Lower lobe of right lung (tissue), 2 donors: Measurements from ENCODE around the gene DMD. TPM values are rescaled to one million over a fixed set of nuclear protein-coding genes. Genes with fewer than 3 reads are reported as not detected.

ENCODE experiments used
- ATAC-seq, 2 donors: fragments of 200-7000 bp; cut with Tn5 transposase; one replicate each; pipeline ENCODE4 v1.9.1; 2020 to 2022; ENCODE audit warnings: mild to moderate bottlenecking in 2 of 2, moderate library complexity in 2 of 2
- DNase-seq: peaks from one replicate; pipeline ENCODE4 v3.0.0-alpha.2; 2020
- H3K27ac ChIP-seq: fragments of 200-600 bp; one replicate; pipeline ENCODE4 v1.8.0; 2022
- H3K27me3 ChIP-seq: fragments of 200-600 bp; one replicate; pipeline ENCODE4 v1.8.0; 2022; ENCODE audit warnings: low read depth
- H3K36me3 ChIP-seq: fragments of 200-600 bp; one replicate; pipeline ENCODE4 v1.8.0; 2022; ENCODE audit warnings: mild to moderate bottlenecking
- H3K4me1 ChIP-seq: fragments of 200-600 bp; one replicate; pipeline ENCODE4 v1.8.0; 2022
- H3K4me3 ChIP-seq: fragments of 200-600 bp; one replicate; pipeline ENCODE4 v1.8.0; 2022; ENCODE audit warnings: mild to moderate bottlenecking
- H3K9me3 ChIP-seq: fragments of 200-600 bp; one replicate; pipeline ENCODE4 v1.8.0; 2022
- CTCF ChIP-seq: fragments of 200-600 bp; IDR thresholded peaks from one replicate; pipeline ENCODE4 v1.8.0; 2022; ENCODE audit warnings: antibody characterized with exemption, mild to moderate bottlenecking
- intact Hi-C: fragments of 100-400 bp; cut with DNase I; formaldehyde crosslinking; loops from one replicate; pipeline ENCODE4 v1.11.0; 2022
- total RNA-seq: library from RNA; stranded (reverse); fragmentation: NEBNext Ultra II Directional; extraction: Animal tissue kit (Norgen Biotek cat#: 25700); gene quantifications from one replicate; pipeline ENCODE4 v1.2.1, GENCODE V29; 2021
- donor health status: DM: no; HTN: yes; CAD: no; lungs with severe emphysema.

Gene DMD
- total RNA-seq, 1 donor from 2014 or later, result 29.4 TPM

DNA sequence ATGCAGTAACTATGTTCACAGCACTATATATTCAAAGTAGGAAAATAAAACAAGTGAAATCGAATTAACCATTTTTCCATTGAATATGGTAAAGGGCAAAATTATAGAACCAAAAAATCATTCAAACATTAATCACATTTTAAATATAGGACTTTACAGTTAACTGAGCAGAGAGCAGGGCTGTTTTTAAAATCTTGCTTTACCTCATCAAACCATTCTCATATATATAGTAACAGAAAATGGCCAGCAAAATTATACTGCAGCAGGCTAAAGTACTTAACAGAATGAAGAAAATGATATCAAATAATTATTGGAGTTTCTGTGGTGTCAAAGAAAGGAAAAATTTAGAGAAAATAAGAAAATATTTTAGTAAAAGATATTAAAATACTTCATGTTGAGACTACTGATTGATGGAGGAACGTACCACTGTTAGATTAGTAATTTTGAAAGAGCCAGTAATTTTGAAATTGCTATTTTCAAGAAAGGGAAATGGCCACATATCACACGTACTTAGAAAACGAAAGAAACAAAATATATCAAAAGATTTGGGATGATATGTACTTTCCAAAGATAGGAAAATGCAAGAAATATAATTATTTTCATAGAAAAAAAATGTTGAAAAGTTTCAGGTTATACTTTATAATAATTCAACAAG is 813.7 kb downstream of the DMD start:
- intact Hi-C loops, result no loop called here
- Histone ChIP-seq H3K9me3 (no peaks in the 10 kb centered on the region), H3K27me3 (no peaks in the 10 kb centered on the region), H3K27ac (no peak overlapping the region), H3K4me3 (no peak overlapping the region), H3K36me3 (no peaks in the 10 kb centered on the region), H3K4me1 (no peaks in the 10 kb centered on the region)
- ATAC-seq, result no peak
- no peak for DNase-seq
- TF ChIP-seq CTCF, result no peak

DNA sequence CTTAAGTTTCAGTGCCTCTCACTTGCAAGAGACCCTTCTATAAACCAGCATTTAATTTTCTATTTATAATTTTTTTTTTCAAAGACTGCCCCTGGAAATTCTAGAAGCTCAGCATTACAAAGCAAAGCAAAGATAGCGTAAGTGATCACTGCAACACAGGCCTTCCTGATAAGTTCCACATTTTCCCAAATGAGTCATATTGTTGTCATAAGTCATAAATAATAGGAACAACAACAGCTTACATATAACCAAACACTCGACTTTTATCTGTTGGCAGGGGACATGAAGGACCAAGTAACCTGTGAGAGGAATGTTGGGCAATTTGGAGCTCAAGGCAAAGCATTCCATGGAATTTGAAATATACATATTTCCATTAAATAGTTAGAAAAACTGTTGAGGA is 815.5 kb downstream of the DMD start:
- DNase-seq, result no peak
- H3K9me3 ChIP-seq, result no peaks in the 10 kb centered on the region
- no peaks in the 10 kb centered on the region for H3K36me3 ChIP-seq
- no peaks in the 10 kb centered on the region for H3K27me3 ChIP-seq
- no peak for TF ChIP-seq CTCF
- no peak for ATAC-seq
- no peak overlapping the region for H3K27ac ChIP-seq
- no peaks in the 10 kb centered on the region for H3K4me1 ChIP-seq
- intact Hi-C loops, result no loop called here
- no peak overlapping the region for H3K4me3 ChIP-seq

DNA sequence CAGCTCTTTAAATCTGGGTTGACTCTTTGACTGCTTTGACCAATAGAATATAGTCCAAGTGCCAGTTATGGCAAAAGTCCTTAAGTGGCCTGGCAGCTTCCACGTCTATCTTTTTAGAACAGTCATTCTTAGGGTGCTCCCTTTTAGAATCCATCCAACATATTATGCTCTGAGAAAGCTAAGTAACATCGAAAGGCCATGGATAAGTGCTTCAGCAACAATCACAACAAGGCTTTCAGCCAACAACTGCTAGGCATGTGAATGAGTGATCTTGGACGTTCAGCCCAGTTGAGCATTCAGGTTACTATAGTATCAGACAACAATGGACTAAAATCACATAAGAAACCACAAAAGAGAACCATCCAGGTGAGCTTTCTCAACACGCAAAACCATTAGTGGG is 818.7 kb downstream of the DMD start:
- no peak for DNase-seq
- no peaks in the 10 kb centered on the region for H3K27me3 ChIP-seq
- no peaks in the 10 kb centered on the region for H3K36me3 ChIP-seq
- TF ChIP-seq CTCF, result no peak
- H3K4me3 ChIP-seq, result no peak overlapping the region
- no peak overlapping the region for H3K27ac ChIP-seq
- H3K4me1 ChIP-seq, result no peaks in the 10 kb centered on the region
- no peak for ATAC-seq
- no peaks in the 10 kb centered on the region for H3K9me3 ChIP-seq
- intact Hi-C loops, result no loop called here

- Histone ChIP-seq H3K27ac (no peak overlapping the region), H3K27me3 (no peaks in the 10 kb centered on the region), H3K4me3 (no peak overlapping the region), H3K36me3 (no peaks in the 10 kb centered on the region), H3K9me3 (no peaks in the 10 kb centered on the region), H3K4me1 (no peaks in the 10 kb centered on the region)
- TF ChIP-seq CTCF, result no peak
- intact Hi-C loops, result no loop called here
- no peak for DNase-seq
- ATAC-seq, result no peak
These were observed 840.7 kb downstream of the DMD start for GRCh38 chrX:32370456-32371205.

- no peaks in the 10 kb centered on the region for H3K36me3 ChIP-seq
- no peak for DNase-seq
- H3K27ac ChIP-seq, result no peak overlapping the region
- intact Hi-C loops, result no loop called here
- TF ChIP-seq CTCF, result no peak
- H3K4me1 ChIP-seq, result no peaks in the 10 kb centered on the region
- ATAC-seq, result no peak
- H3K27me3 ChIP-seq, result no peaks in the 10 kb centered on the region
- H3K4me3 ChIP-seq, result no peak overlapping the region
- no peaks in the 10 kb centered on the region for H3K9me3 ChIP-seq
These were observed 917.2 kb downstream of the DMD start for GRCh38 chrX:32293962-32294700.
